Colon (tissue), 2 donors: ENCODE measurements around the gene ARHGEF12.

Source experiments
- FAIRE-seq: peaks from 2 replicates; lab custom pipeline; 2012; peaks lifted over from hg19 to GRCh38; lab: Jason Lieb, UNC
- donor health status: control.
- donor health status: control.

The ARHGEF12 gene

DNA sequence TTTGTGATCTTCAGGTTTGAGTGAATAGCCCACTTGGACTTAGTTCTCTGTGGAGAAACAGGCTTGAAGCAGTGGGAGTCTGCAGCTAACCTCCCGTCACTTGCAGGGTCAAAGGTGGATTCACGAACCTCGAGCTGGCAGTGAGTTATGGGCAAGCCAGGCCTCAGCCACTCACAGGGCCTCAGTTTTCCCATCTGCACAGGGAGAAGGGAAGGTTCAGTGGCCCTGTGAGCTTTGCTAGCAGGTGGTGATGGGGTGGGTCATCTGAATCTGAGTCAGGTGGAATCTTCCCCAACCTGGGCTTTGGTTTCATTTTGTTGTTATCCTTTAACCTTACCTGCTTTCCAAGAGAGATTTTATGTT is 88.7 kb downstream of the ARHGEF12 start:
- FAIRE-seq = no peak

DNA sequence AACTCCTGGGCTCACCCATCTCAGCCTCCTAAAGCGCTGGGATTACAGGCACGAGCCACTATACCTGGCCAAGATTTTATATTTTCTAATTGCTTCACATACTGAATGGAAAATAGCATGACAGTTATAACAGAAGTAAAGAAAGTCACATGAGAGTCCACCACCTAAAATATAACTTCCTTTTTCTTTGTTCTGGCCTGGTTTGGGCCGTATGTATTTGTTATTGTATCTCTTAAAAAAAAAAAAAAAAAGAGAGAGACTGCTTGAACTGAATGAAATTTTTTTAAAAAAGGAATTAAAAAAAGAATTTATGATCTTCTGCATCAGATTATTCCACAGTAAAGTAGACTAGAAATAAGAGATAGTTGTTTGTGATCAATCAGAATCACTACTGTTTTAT is 89.3 kb downstream of the ARHGEF12 start:
- no peak for FAIRE-seq

DNA sequence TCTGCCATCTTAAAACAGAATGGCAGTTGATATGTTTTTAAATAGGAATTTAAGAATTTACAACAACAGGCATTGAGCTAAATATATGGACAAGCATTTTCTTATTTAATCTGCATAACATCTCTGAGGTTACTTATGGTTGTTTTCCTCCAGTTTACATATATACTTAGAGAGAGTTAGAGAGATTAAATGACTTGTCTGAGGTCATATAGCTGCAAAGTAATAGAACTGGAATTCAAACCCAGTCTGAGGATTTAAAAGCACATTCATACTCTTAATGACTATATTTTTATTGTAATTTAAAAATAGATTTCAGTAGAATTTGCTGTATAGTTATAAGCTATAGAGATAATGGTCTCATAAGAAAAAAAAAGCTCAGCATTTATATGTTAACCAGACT is 93.9 kb downstream of the ARHGEF12 start:
- no peak for FAIRE-seq

DNA sequence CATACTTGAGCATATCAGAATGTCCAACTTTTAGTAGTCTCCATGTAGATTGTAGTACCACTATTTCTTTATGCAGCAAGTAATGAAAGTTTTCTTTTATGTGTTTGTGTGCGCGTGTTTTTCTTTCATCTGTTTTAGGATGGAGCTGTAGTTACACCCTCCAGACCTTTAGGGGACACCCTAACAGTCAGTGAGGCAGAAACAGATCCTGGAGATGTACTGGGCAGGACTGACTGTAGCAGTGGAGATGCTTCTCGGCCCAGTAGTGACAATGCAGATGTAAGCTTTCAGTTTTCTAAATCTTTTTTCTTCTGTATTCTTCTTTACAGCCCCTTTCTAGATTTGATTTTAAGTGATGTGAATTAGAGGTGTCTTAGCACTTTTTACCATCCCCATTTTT is 95.4 kb downstream of the ARHGEF12 start:
- no peak for FAIRE-seq

DNA sequence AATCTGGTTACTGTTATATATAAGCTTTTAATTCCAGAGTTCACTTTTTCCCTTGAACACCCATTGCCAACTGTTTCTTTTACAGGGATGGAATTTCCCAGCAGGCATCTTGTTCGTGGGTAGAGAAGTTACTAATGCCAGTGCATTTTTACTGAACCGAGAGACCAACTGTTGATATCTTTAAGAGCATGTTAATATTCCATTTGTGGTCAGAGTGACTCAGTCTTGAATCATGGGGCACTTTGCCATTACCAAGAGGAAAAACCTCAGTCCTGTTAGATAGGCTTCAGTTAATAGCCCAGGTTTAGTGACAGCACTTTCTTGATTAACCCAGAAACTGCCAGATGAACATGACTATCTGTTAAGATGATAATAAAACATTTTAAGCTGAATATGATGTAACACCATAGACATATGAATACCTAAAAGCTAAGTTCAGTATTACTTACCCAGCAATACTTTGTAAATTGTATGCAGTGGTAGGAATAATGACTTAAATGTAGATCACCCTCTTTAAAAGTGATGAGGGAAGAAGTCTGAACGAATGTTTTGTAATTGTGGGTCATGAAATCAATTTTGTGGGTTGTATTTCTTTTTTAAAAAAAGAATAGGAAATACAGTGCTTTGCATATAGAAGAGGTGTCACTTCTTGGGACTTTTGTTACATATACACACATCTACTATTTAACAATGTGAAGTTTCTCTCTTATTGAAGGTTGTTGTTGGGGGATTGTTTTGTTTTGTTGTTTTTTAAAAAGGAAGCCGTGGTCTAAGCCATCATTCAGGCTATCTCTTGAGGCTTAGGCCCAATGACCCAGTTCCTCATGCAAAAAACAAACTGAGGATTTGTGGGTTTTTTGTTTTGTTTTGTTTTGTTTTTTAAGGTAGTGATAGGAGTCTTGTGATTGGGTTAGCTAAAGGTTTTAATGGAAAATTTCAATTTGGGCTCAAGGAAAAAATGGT is 96.1 kb downstream of the ARHGEF12 start:
- no peak for FAIRE-seq

DNA sequence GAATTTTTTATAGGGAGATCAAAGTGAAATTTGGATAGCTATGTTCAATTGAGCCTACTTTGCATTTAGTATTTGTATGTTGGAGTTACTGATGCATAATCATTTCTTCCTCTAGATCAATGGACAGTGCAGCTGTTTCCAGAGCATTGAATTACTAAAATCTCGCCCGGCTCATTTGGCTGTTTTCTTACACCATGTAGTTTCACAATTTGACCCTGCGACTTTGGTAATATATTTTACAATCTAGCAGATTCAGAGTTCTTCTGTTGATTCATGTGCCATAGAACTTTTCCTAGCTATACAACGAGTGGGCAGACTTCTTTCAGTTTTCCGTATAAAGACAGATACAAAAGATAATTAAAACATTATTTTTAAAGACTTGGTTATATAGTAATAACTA is 105.4 kb downstream of the ARHGEF12 start:
- no peak for FAIRE-seq

DNA sequence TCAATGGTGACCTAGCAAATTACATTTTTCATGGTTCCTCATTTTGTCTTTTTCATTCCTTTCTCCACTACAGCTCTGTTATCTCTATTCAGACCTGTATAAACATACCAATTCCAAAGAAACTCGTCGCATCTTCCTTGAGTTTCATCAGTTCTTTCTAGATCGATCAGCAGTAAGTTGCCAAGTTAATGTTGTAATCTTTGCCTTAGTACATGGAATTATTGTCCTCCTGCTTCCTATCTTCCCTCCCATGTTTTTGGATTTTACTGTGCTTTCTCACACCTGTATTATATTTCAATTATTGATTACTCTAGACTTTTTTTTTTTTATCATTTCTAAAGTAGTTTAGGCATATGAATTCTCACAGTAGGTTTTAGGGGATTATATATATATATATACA is 105.8 kb downstream of the ARHGEF12 start:
- FAIRE-seq = no peak

DNA sequence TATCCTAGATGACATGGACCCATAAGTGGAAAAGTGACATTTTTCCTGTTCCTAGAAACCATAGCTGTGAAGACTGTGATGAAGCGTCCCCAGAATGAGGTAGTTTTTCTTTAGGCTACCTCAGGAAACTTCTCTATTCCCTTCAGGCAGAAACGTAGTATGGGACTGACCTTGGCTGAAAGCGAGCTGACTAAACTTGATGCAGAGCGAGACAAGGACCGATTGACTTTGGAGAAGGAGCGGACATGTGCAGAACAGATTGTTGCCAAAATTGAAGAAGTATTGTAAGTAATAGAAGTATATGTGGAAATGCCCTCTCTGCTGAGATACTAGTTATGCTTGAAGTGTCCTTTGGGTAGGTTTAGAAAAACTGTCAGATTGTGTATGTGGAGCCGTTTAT is 110.6 kb downstream of the ARHGEF12 start:
- FAIRE-seq = no peak

DNA sequence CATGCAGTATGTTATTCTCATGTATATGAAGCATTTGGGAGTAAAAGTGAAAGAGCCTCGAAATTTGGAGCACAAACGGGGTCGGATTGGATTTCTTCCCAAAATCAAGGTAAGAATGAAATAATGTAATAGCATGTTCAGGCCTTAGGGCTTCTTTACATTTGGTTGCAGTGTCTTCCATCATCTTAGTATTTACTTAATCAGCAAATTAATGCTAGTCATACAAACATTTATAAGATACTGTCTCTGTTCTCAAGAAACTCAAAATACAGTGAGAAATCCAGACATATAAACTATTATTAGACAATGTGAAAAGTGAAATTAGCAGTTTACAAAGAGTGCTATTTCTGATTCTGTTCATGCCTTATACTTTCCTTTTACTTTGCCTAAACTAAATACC is 112.0 kb downstream of the ARHGEF12 start:
- FAIRE-seq = no peak

DNA sequence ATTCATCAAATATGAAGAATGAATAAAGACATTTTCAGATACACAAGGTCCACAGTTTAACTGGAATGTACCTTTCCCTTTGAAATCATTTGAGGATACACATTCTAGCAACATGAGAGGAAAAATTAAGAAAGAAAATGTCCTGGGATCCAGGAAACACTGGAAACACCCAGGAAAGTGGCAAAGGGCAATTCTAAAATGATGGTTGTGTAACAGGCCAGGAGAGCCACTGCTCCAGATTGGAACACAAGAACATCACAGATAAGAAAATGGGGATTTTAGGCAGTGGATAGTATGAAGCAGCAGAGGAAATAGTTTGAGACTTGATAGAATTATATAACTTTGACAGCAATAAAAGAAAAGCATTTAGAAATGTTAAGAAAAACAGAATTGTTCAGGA is 119.3 kb downstream of the ARHGEF12 start:
- FAIRE-seq = no peak

DNA sequence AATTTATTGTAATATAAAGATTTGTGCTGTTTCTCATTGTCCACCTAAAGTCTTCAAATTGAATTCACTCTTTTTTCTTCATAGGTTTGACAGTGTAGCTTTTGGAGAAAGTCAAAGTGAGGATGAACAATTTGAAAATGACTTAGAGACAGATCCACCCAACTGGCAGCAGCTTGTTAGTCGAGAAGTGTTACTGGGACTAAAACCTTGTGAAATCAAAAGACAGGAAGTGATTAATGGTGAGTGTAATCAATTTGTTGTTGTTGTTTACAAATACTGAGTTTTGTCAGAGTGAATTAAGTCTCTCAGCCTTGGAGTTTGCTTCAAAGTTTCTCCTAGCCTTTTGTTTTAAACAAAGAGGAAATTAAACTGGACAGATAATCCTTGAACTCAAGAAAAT is 121.8 kb downstream of the ARHGEF12 start:
- FAIRE-seq = no peak

DNA sequence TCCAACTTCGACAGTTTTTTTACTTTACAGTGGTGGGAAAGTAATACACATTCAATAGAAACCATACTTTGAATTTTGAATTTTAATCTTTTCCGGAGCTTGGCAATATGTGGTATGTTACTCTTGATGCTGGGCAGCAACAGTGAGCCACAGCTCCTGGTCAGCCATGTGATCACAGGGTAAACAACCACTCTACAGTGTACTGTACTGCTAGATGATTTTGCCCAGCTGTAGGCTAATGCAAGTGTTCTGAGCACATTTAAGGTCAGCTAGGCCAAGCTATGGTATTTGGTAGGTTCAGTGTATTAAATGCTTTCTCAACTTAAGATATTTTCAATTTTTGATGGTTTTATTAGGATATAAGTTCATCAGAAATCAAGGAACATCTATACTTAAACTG is 126.6 kb downstream of the ARHGEF12 start:
- FAIRE-seq = no peak

DNA sequence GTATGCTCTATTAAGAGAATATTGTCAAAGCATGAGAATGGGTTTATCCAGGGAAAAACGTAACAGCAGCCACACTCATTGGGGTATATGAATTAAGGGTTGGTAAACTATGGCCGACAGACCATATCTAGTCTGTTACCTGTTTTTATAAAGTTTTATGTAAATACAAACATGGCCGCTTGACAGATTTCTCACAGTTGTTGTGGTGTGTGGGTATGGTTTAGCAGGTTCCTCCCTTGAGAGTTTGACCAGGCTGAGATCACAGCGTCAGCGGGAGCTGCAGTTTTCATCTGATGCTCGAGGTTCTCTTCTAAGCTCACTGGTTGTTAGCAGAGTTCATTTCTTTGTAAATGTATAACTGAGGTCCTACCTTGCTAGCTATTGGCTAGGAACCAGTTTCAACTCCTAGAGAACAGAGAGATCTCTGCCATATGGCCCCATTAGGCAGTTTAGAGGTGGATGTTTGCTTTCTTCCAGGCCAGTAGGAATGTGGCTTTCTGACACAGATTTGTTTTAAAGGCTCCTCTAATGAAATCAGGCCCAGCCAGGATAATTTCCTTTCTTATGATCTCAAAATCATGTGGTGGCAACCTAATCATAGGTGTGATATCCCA is 129.8 kb downstream of the ARHGEF12 start:
- no peak for FAIRE-seq

DNA sequence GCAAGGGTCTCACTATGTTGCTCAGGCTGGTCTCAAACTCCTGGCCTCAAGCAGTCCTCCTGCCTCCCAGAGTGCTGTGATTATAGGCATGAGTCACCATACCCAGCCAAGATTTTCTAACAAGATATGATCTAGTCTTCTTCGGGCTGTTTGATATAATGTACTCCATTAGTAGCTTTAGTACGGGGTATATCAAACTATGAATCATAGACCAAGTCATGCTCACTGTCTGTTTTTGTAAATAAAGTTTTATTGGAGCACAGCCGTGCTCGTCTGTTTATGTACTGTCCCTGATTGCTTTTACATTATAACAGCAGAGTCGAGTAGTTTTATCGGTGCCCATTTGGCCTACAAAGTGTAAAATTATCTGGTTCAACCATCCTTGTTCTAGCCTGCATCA is 131.4 kb downstream of the ARHGEF12 start:
- FAIRE-seq = no peak

DNA sequence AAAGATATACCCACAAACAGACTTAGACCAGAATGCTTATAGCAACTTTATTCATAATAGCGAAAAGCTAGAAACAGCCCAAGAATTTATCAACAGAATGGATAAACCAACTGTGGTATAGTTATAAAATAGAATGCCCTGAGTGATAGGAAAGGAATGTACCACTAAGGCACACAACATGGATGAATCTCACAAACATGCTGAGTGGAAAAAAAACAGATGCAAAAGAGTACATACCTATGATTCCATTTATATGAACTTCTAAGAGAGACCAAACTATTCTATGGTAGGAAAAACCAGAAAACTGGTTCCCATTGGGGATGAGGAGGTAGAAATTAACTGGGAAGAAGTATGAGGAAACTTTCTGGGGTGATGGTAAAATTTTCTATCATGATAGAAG is 134.9 kb downstream of the ARHGEF12 start:
- FAIRE-seq = no peak

DNA sequence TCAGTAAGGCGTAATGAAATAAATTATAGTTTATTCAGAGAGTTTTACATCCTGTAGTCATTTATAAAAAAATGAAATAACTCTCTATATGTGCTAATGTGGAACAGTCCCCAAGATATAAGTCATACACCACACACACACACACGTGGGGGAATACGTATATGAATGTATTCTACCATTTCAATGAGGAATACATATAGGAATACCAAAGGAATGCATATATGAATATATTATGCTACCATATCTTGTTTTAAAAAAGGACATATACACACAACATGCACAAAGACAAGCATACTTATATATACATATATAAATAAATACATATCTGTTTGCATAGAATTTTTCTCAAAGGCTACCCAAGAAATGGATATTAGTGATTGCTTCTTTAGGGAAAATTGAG is 135.8 kb downstream of the ARHGEF12 start:
- no peak for FAIRE-seq

DNA sequence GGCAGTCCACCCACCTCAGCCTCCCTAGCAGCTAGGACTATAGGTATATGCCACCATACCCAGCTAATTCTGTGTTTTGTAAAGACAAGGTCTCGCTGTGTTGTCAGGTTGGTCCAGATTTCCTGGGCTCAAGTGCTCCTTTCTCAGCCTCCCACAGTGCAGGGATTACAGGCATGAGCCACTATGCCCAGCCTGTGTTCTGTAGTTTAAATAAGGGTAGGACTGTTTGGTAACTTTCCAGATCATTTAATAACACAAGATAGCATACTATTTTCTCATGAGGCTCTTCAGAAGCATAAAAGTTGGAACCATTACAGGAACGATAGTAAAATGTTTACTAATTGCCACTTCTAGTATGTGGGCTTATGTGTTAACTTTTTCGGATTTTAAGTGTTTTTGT is 137.3 kb downstream of the ARHGEF12 start:
- no peak for FAIRE-seq

DNA sequence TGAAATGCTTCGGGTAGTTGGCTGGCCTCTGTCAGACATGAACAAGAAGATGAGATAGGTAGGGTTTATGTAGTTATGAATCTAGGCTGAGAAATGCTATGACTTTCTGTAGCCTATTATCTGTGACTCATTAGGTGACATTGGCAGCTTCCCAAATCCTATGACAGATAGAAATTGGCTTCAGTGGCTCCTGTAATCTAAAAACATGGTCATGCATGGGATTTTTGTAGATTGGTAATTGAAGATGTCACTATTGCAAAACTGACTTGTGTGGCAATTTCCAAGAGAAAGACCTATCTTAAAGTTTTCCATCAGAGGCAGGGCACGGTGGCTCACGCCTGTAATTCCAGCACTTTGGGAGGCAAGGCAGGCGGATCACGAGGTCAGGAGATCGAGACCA is 145.9 kb downstream of the ARHGEF12 start:
- FAIRE-seq = no peak

DNA sequence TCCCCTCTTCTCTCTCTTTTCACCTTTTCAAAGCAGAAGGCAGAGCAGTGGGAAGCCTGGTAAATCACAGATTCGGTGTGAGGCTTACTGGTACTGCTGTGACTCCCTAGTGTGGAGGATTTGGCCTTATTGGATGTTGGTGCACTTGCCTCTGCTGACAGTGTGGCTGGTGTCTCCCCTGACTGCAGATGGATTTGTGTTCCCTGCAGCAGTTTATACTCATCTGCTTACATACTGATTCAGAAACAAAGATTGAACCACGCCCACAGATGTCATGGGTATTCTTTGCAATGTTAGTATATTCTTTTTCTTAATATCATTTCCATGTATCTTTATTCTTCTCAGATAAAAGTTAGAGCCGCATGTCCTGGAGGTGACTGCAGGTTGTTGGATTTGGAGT is 148.5 kb downstream of the ARHGEF12 start:
- no peak for FAIRE-seq

DNA sequence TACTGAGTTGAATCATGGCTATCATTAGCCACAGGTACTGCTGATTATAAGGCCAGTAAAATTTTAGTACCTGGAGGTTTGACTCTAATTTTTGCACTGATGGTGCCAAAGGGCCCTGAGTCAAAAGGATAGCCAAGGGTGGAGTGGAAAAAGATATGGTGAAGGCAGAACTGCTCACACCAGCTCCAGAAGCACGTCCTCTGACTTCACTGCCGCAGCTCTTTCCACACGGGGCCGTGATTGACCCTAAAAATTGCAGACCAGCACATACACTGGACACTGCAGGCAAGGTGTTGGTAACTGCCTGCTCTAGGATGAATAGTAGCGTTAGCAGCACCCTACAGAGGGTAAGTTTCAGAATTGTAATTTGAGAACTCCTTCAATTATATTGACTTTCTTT is 149.9 kb downstream of the ARHGEF12 start:
- no peak for FAIRE-seq

DNA sequence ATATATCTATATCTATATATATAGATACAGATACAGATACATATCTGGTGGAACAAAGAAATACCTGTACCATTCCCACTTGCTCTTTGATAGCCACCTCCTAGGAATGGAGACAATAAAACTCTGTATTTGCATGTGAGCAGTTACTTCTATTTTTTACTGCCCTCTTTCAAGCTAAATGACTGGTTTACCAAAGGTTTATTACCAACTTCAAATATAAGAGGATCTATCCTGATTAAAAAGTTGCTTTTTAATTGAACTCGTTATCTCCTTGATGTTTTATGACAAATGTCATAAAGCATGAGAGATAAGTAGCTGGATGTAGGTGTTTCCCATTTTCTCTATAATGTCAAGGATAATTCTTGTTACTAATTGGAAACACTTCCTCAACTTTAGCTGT is 153.6 kb downstream of the ARHGEF12 start:
- no peak for FAIRE-seq

DNA sequence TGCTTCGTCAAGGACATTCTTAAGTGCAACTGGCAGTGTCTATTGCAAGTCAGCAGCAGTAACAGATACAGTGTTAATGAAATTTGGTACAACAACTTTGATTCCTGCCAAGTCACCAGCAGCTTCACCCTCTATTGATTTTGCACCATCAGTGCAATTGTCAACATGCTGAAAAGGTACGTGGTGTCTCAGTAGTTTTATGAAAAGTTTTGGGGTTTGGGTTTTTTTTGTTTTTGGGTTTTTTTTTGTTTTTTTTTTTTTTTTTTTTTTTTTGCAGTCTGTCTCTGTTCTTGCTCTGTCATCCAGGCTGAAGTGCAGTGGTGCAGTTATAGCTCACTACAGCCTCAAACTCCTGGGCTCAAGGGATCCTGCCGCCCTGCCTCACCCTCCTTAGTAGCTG is 156.3 kb downstream of the ARHGEF12 start:
- FAIRE-seq = no peak

DNA sequence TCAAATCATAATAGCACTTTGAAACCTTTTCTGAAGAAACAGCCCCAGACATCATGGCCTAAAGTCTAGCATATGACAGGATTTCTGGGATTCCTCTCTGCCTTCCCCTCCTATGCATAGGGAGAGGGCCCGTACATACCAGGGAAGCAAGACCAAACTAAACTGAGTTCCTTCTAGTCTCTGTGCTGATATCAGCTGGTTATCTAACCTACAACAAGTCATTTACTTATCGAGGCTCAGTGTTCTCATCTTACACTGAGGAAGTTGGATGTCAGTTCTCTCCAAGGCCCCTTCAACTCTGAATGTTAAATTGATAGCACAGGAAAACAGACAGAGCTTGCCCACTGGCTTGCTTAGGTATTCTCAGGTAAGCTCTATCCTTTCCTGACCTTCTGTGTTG is 158.4 kb downstream of the ARHGEF12 start:
- no peak for FAIRE-seq

DNA sequence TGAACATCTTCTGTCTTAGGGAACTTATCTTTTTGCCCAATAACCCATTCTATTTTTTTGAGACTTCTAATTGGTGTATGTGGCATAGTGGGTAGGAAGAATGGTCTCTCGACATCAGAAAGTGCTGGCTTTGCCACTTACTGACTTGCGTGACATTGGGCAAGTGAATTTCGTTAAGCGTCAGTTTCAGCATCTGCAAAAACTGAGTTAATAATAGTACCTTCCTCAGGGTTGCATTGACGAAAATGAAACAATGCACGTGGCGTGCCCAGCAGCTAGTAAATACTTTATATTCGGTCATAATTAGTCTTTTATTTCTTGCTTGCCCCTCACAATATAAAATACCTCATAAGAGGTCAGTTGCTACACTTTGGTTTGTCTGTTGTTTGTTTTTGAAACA is 162.9 kb downstream of the ARHGEF12 start:
- FAIRE-seq = no peak
